Left cardiac atrium (tissue), 4 donors: ENCODE measurements around the gene CDH9. TPM values are rescaled to one million over a fixed set of nuclear protein-coding genes. Genes with fewer than 3 reads are reported as not detected.

Experiments used
- ATAC-seq, 2 donors: fragments of 200-7000 bp; cut with Tn5 transposase; one replicate each; pipeline ENCODE4 v1.9.1; 2020; ENCODE audit warnings: mild to moderate bottlenecking in 2 of 2, moderate library complexity in 2 of 2
- DNase-seq: peaks from one replicate; pipeline ENCODE4 v3.0.0-alpha.2; 2020
- intact Hi-C, 2 donors: fragments of 100-400 bp; cut with DNase I; formaldehyde crosslinking; loops; one replicate each; pipeline versions ENCODE4 v1.14.1 to v1.15.1; 2022 to 2023
- long read RNA-seq: library from polyadenylated mRNA; unstranded; transcript quantifications from one replicate; pipeline ENCODE4 v2.0.0, GENCODE V29; 2021
- total RNA-seq, 2 donors: library from RNA; stranded (reverse); fragmentation: NEBNext Ultra II Directional; extraction: Animal tissue kit (Norgen Biotek cat#: 25700); gene quantifications; one replicate each; pipeline ENCODE4 v1.2.1, GENCODE V29; 2021
- donor health status: DM: no; HTN: yes; CAD: no.
- donor health status: DM: no; HTN: yes; CAD: no; lungs with severe emphysema.
- donor health status: DM: yes; HTN: yes; CAD: no.
- donor health status: Dilated cardiomyopathy.

The CDH9 gene, protein sequence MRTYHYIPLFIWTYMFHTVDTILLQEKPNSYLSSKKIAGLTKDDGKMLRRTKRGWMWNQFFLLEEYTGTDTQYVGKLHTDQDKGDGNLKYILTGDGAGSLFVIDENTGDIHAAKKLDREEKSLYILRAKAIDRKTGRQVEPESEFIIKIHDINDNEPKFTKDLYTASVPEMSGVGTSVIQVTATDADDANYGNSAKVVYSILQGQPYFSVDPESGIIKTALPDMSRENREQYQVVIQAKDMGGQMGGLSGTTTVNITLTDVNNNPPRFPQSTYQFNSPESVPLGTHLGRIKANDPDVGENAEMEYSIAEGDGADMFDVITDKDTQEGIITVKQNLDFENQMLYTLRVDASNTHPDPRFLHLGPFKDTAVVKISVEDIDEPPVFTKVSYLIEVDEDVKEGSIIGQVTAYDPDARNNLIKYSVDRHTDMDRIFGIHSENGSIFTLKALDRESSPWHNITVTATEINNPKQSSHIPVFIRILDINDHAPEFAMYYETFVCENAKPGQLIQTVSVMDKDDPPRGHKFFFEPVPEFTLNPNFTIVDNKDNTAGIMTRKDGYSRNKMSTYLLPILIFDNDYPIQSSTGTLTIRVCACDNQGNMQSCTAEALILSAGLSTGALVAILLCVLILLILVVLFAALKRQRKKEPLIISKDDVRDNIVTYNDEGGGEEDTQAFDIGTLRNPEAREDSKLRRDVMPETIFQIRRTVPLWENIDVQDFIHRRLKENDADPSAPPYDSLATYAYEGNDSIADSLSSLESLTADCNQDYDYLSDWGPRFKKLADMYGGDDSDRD
- not detected for total RNA-seq
- long read RNA-seq: 0 reads

DNA sequence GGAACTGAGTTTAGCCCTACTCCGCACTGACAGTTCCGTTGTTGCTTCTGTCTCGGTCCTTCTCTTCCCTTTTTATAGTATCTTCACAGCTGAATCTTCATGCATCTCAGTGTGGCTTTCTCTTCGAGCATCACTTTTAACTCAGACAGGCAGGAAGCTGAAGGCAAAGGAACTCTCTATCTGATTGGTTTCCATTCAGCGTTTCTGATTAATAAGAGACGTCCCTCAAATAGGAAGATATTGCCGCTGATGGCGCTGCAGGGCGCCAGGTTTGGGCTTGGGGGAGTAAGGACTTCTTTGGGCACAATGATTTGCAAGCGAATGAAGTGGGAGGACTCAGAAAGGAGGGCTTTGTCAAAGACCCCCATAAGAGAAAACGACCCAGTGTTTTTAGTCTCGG, at the start of gene CDH9:
Gene CDH9, minus strand, starts transcription at position 111 of the 400 bp plus-strand sequence. CDS start 50,253 bp downstream, outside the sequence.
- DNase-seq: no peak
- intact Hi-C loops: no loop called here
- no peak for ATAC-seq

DNA sequence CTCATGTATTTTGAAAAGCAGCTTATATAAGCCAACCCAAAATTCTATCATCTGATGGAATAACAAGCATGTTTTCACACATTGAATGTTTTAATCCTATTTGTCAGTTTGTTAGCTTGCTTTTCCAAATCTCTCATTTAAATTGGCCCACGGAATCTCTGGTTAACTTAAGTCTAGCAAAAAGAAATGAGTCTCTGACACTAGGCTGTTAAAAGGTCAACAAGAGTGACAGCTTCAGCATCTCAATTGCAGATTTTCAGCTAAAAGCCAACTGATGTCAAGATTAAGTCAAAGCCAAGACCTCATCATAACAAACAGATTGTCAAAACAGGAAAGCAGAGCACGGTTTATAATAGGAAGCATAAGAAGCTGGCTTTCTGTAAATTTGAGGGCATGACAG, 49.4 kb upstream of the CDH9 start:
- intact Hi-C loops: no loop called here
- DNase-seq: no peak
- ATAC-seq: no peak

GRCh38 chr5:27083449-27084415, 45.3 kb upstream of the CDH9 start:
- ATAC-seq (no peak), DNase-seq (no peak)
- intact Hi-C loops: no loop called here

DNA sequence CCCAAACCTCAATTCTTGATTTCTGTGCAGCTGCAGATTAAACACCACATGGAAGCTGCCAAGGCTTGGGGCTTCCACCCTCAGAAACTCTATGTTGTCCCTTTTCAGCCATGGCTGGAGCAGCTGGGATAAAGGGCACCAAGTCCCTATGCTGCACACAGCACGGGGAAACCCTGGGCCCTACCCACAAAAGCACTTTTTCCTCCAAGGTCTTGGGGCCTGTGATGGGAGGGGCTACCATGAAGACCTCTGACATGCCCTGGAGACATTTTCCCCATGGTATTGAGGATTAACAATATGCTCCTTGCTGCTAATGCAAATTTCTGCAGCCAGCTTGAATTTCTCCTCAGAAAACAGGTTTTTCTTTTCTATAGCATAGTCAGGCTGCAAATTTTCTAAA, 41.8 kb upstream of the CDH9 start:
- ATAC-seq: no peak
- no peak for DNase-seq
- intact Hi-C loops: no loop called here

GRCh38 chr5:27062451-27062850, 24.1 kb upstream of the CDH9 start:
- DNase-seq: no peak
- no peak for ATAC-seq
- intact Hi-C loops: no loop called here

DNA sequence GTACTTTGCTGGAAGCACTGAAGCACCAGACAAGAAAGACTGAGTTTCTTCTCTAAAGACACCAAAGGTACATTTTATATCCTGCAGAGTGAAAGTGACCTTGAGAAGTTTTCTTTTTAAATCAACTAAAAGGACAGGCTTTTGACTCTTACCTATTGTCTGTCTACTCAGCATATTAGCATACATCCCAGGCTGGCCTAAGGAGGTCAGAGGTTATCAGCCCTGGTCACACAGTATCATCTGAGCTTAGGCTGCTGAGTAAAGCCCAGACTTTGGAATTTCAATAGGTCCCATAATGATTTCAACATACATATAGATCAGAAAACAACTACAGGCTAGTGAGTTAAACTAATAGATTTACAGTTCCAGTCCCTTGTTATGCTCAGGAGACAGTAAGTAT, 10.1 kb upstream of the CDH9 start:
- no peak for DNase-seq
- no peak for ATAC-seq
- intact Hi-C loops: no loop called here

DNA sequence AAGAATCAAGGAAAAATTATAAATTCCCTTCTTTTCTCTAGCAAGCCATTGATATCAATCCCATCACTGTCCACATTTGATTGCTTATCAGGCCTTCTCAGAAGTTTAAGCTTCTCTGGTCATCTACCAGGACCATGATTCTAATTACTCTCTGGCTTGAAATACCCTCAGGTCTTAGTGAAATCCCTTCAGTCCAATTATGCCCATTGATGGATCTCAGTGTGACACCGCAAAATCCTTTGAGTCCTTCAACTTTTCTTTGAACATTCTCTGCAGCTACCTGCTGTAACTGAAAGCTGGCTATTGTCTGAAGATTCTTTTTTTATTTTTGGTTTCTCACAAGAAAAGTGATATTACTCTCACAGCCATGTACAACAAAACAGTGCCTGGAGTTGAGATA, 3.0 kb upstream of the CDH9 start:
- intact Hi-C loops: no loop called here
- no peak for DNase-seq
- ATAC-seq: no peak

DNA sequence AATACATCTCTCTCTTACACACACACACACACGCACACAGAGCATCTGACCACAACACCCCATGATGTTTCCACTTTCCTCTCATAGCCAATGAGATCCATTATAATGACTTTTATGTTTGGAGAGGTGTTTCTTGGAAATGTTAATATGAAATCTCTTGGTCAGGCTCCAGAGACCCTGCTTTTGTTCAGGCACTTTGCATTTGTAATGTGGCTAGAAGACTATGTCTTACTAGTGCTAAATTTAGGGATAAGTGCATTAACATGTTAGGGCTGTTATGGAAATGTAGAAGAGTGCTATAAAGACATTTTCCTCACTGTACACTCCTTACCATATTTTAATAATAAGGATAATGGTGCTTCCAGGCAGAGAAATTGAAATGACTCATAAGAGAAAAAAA, 3.8 kb downstream of the CDH9 start:
- intact Hi-C loops: no loop called here
- ATAC-seq: no peak
- no peak for DNase-seq

- intact Hi-C loops: no loop called here
- DNase-seq (no peak), ATAC-seq (no peak)
Observed at GRCh38 chr5:27026801-27027200, 11.6 kb downstream of the CDH9 start.

GRCh38 chr5:27026063-27026462, 12.3 kb downstream of the CDH9 start:
- no peak for ATAC-seq
- no peak for DNase-seq
- intact Hi-C loops: no loop called here

GRCh38 chr5:27021471-27021870, 16.9 kb downstream of the CDH9 start:
- no peak for ATAC-seq
- intact Hi-C loops: no loop called here
- DNase-seq: no peak

GRCh38 chr5:27020973-27021372, 17.4 kb downstream of the CDH9 start:
- ATAC-seq: no peak

DNA sequence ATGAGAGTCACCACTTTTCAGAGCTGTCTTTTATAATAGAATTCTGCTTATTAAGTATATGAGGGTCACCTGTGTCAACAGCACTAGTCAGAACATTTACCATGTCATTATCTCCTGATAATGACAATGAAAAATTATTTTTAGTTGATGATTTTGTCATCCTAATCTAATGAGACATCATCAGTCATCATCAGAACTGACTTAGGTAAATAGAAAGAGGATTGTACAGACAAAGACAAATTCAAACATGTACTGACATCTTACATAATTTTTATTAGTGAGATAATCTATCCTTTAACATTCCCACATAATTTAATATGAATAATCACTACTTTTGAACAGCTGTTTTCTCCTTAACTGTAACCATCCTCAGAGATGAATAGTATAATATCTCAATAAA, 22.6 kb downstream of the CDH9 start:
- ATAC-seq (no peak), DNase-seq (no peak)
- intact Hi-C loops: no loop called here

More at GRCh38 chr5:27020973-27021372, 17.4 kb downstream of the CDH9 start:
- no peak for DNase-seq
- intact Hi-C loops: no loop called here

DNA sequence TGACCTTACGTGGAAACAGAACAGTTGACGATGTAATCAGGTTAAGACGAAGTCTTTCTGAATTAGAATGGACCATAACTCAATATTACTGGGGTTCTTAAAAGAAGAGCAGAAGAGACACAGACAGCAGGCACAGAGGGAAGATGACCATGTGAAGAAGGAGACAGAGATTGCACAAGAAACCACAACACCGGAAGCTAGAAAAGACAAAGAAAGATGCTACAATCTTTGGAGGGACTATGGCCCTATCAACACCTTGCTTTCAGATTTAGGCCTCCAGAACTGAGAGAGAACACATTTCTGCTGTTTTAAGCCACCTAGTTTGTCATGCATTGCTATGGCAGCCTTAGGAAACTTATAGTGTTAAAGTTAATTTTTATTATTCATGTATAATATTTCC, 27.1 kb downstream of the CDH9 start:
- no peak for ATAC-seq
- DNase-seq: no peak
- intact Hi-C loops: no loop called here

- intact Hi-C loops: no loop called here
- DNase-seq: no peak
- no peak for ATAC-seq
Observed at GRCh38 chr5:27010646-27011045, 27.7 kb downstream of the CDH9 start.

- DNase-seq (no peak), ATAC-seq (no peak)
- intact Hi-C loops: no loop called here
Observed at GRCh38 chr5:27009540-27009915, 28.9 kb downstream of the CDH9 start.

GRCh38 chr5:27008604-27009539, 29.5 kb downstream of the CDH9 start:
- DNase-seq: no peak
- intact Hi-C loops: no loop called here
- ATAC-seq: no peak

DNA sequence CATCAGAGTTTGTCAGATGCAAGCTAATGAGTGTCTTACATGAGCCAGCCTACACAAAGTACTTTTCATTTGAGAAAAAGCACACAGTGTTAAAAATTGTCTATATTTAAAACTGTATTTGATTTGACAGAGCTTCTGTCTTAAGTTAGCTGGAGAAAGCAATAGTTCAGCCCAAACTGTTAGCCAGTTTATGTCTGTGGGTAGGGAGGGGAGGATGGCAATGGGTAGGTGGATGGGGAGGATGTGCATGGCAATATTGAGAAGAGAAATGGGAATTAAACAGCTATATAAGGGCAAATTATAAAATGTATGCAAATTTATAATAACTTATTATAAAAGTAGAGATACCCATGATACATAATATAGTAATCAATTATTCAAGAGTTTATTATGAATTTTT, 31.3 kb downstream of the CDH9 start:
- intact Hi-C loops: no loop called here
- no peak for DNase-seq

GRCh38 chr5:26986985-26987384, 51.4 kb downstream of the CDH9 start:
- intact Hi-C loops: no loop called here
- DNase-seq (no peak), ATAC-seq (no peak)

More for the DNA sequence above, 31.3 kb downstream of the CDH9 start:
- ATAC-seq: no peak
